Myocyte (in vitro differentiated cells): ENCODE measurements around the gene DPPA4. TPM values are rescaled to one million over a fixed set of nuclear protein-coding genes. Genes with fewer than 3 reads are reported as not detected.

ENCODE experiments used
- DNase-seq: peaks from one replicate; pipeline ENCODE4 v3.0.0-alpha.2; 2012; ENCODE audit warnings: low read depth
- total RNA-seq: library from RNA; depleted of rRNA; stranded (reverse); fragments of >200 nt; gene quantifications from 2 replicates; pipeline ENCODE4 v1.2.3, GENCODE V29; 2014

The DPPA4 gene
- total RNA-seq, 1 donor from 2014 or later = 0.21 TPM

DNA sequence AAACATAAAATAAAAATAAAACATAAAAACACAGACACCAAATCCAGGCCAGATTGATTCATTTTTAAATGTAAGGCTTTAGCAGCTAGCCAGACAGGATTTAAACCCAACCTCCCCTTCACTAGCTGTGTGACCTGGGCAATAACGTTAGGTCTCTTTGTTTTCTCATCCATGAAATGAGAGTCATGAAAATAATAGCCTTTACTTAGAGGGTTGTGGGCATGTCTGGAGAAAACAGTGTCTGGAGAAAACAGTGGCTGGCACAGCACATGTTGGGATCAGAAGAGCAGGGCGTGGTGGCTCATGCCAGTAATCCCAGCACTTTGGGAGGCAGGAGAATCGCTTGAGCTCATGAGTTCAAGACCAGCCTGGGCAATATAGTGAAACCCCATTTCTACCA lies 1.9 kb upstream of the DPPA4 start:
- no peak for DNase-seq

GRCh38 chr3:109338322-109338721 lies 976 bp upstream of the DPPA4 start:
- DNase-seq = no peak

DNA sequence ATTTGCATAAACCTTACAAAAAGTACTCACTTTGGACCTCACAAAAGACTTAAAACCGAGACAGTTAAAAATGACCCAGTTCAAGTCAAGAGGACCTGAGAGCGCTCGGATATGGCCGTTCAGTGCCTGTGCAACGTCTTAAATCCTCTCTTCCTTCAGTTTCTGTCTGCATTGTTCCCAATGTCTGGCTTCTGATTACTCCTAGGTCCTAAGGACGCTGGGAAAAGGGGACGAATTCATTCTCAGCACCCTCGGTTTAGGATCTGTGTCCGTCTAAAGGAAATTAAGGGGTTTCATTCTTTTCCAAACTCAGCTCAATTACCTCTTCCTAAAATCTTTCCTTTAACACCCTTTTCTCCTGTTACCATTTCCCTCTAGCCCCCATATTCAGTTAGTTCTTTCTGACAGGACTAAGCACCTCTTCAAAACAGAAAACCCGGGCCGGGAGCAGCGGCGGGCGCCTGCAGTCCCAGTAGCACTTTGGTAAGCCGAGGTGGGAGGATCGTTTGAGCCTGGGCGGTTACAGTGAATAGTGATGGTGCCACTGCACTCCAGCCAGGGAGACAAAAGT lies 970 bp downstream of the DPPA4 start:
- DNase-seq = peak; percentile 6

DNA sequence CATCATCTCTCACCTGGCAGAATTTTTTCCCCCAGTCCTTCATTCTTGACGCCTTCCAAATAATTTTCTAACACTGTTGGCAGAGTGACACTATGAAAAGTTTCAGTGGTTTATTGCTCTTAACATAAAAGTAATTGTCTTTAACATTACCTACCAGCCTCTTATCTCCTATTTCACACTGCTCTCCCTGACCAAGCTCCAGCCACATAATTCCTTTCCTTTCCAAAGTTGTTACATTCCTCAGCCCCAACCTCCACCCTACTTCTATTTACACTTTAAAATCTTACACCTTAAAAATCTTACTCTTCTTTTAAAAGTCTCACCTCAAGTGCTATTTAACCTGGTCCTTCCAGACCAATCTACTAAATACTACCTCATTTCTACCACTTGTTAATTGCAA lies 2.8 kb downstream of the DPPA4 start:
- DNase-seq = no peak

GRCh38 chr3:109331692-109332091 lies 5.7 kb downstream of the DPPA4 start:
- DNase-seq = no peak

GRCh38 chr3:109330405-109330804 lies 6.9 kb downstream of the DPPA4 start:
- DNase-seq = no peak

- DNase-seq = no peak
These were observed 9.1 kb downstream of the DPPA4 start for GRCh38 chr3:109328202-109328601.

GRCh38 chr3:109325657-109326056 lies 11.7 kb downstream of the DPPA4 start:
- no peak for DNase-seq

DNA sequence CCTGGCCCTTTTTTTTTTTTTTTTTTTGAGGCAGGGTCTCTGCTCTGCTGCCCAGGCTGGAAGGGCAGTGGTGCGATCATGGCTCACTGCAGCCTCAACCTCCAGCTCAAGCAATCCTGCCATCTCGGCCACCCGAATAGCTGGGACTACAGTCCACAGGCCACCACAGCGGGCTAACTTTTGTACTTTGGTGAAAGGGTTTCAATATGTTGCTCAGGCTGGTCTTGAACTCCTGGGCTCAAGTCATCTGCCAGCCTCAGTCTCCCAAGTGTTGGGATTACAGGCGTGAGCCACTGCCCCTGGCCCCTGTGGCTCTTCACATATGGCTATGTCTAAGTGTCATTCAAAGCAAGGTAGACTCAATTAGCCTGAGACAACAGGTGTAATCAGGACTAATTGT lies 12.2 kb downstream of the DPPA4 start:
- DNase-seq = no peak

DNA sequence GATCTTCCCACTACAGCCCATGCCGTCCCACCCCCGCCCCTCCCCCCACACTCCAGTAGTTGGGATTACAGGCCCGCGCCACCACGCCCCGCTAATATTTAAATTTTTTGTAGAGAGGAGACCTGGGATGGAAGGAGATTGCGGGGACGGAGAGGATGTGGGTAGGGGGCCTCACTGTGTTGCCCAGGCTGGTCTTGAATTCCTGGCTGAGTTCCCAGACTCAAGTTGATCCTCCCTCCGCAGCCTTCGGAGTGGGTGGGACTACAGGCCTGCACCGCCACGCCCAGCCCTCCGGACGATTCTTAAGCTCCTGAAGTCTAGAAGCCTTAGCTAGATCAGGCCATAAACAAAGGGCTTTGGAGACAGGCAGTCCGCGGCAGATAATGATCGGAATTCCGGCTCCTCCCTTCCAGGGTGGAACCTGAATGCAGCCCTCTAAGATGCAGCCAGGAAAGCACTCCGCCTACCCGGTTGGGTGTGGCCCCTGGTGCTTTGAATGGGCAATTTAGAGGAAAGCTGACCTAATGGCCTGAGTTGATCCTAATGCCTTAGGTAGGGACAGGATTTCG lies 21.1 kb downstream of the DPPA4 start, which contains the start of gene DPPA2:
Gene DPPA2, minus strand, starts transcription at position 356 of the 569 bp plus-strand sequence. CDS start 1,975 bp downstream, outside the sequence.
- DNase-seq = no peak

- no peak for DNase-seq
These were observed 24.3 kb downstream of the DPPA4 start for GRCh38 chr3:109313061-109313460.

DNA sequence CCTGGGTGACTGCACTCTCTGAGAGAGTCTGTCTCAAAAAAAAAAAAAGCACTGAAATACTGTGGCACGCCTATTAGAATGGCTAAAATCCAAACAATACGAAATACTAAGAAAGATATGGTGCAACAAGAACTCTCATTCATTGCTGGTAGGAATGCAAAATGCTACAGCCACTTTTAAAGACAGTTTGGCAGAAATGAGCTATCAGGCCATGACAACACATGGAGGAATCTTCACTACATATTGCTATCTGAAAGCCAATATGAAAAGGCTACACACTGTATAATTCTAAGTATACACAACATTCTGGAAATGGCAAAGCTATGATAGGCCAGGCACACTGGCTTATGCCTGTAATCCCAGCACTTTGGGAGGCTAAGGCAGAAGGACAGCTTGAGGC lies 39.9 kb downstream of the DPPA4 start:
- DNase-seq = no peak

GRCh38 chr3:109284071-109284470 lies 53.3 kb downstream of the DPPA4 start:
- no peak for DNase-seq

DNA sequence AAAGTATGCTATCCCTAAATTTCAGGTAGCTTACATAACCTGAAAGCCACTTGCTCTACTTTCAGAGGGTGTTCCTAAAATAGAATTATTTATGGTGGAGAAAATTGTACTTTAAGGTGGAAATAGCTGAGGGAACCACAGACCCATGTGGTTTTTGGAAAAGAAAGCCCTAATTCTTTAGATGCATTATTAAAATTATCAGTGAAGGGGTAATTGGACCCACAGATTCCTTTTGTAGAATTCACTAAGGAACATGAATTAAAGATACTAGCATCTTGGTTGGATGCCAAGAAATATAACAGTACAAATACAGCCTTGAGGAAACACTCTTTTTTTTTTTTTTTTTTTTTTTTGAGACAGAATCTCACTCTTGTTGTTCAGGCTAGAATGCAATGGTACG lies 58.8 kb downstream of the DPPA4 start:
- DNase-seq = no peak

GRCh38 chr3:109278141-109278540 lies 59.2 kb downstream of the DPPA4 start:
- no peak for DNase-seq

Other genes starting within 250 kb of the DPPA4 start
- gene MORC1, start 219.4 kb downstream of the DPPA4 start, total RNA-seq = not detected in 2 replicates
- gene C3orf85, start 200.8 kb downstream of the DPPA4 start, total RNA-seq = not detected in 2 replicates
- gene DPPA2, start 21.0 kb downstream of the DPPA4 start, total RNA-seq = not detected in 2 replicates